Lower leg skin (tissue), 4 donors: ENCODE results near the gene GNPAT. TPM values are rescaled to one million over a fixed set of nuclear protein-coding genes. Genes with fewer than 3 reads are reported as not detected.

Experiments
- DNase-seq, 2 donors: peaks; one replicate each; pipeline ENCODE4 v3.0.0-alpha.2; 2019; ENCODE audit warnings: low spot score in 2 of 2
- H3K4me3 ChIP-seq: fragments of 200-600 bp; sonication (generic); 2 replicates; pipeline ENCODE4 v1.5.1; 2017; ENCODE audit warnings: mild to moderate bottlenecking, low read depth; ENCODE audit not compliant: poor library complexity, severe bottlenecking
- CTCF ChIP-seq, 3 donors: fragments of 450-650 bp; IDR thresholded peaks; one replicate each; pipeline ENCODE4 v1.5.1; 2016; ENCODE audit warnings: antibody characterized with exemption in 3 of 3, mild to moderate bottlenecking in 3 of 3, moderate library complexity in 2 of 3
- POLR2A ChIP-seq, 2 donors: fragments of 450-650 bp; IDR thresholded peaks; one replicate each; pipeline ENCODE4 v1.6.1; 2016 to 2017; ENCODE audit warnings: antibody characterized with exemption in 2 of 2, mild to moderate bottlenecking in 1 of 2, moderate library complexity in 1 of 2
- WGBS, 2 donors: methylation state at CpG; one replicate each; pipeline ENCODE4 v1.1.5; 2018; 5-methylcytosine and 5-hydroxymethylcytosine counted together
- intact Hi-C: fragments of 100-400 bp; cut with DNase I; formaldehyde crosslinking; loops from one replicate; pipeline ENCODE4 v1.15.0; 2023; ENCODE audit warnings: low total_unique reads
- total RNA-seq, 4 donors: library from RNA; depleted of rRNA; stranded (reverse); fragments of >200 nt; gene quantifications; one replicate each; pipeline ENCODE4 v1.1.0, GENCODE V29; 2016

The GNPAT gene
- total RNA-seq, 4 donors from 2014 or later = 24.3 to 45.7 (median 39.9) TPM

GRCh38 chr1:231235526-231236207 is 5.3 kb upstream of the GNPAT start:
- 94 to 96% methylated on average over 3 of the region's 3 CpGs for WGBS, 2 donors
- DNase-seq = no peak
- no peak for TF ChIP-seq POLR2A (IDR thresholded peaks at IDR 0.05)
- TF ChIP-seq CTCF (IDR thresholded peaks at IDR 0.05) = no peak

GRCh38 chr1:231236208-231236591 is 4.8 kb upstream of the GNPAT start:
- TF ChIP-seq POLR2A (IDR thresholded peaks at IDR 0.05) = no peak
- no peak for TF ChIP-seq CTCF (IDR thresholded peaks at IDR 0.05)
- no peak overlapping the region for H3K4me3 ChIP-seq
- no peak for DNase-seq
- 67 to 77% methylated on average over 4 of the region's 4 CpGs for WGBS, 2 donors
- intact Hi-C loops = loop anchor here (10.0 kb wide), 1 partner anchor 2001 kb away; no protein-coding TSS in a partner anchor

More at GRCh38 chr1:231235526-231236207, 5.3 kb upstream of the GNPAT start:
- H3K4me3 ChIP-seq = no peak overlapping the region
- intact Hi-C loops = loop anchor here (10.0 kb wide), 1 partner anchor 2001 kb away; no protein-coding TSS in a partner anchor

- intact Hi-C loops = loop anchor here (10.0 kb wide), 1 partner anchor 2002 kb away; no protein-coding TSS in a partner anchor
- WGBS, 2 donors = 93 to 95% methylated on average over 9 of the region's 9 CpGs
- no peak for DNase-seq
- no peak overlapping the region for H3K4me3 ChIP-seq
- no peak for TF ChIP-seq POLR2A (IDR thresholded peaks at IDR 0.05)
Measured at GRCh38 chr1:231236938-231237337, 4.1 kb upstream of the GNPAT start.

GRCh38 chr1:231238298-231238697 is 2.7 kb upstream of the GNPAT start:
- TF ChIP-seq POLR2A (IDR thresholded peaks at IDR 0.05) (no peak), CTCF (IDR thresholded peaks at IDR 0.05) (no peak)
- 92 to 97% methylated on average over 1 of the region's 1 CpG for WGBS, 2 donors
- intact Hi-C loops = loop anchor here (10.0 kb wide), 1 partner anchor 2003 kb away; no protein-coding TSS in a partner anchor
- no peak for DNase-seq
- H3K4me3 ChIP-seq = no peak overlapping the region

GRCh38 chr1:231240531-231240882 is 505 bp upstream of the GNPAT start:
- intact Hi-C loops = no loop called here
- no peak for DNase-seq
- no peak for TF ChIP-seq POLR2A (IDR thresholded peaks at IDR 0.05)
- TF ChIP-seq CTCF (IDR thresholded peaks at IDR 0.05) = no peak
- peak overlapping the region; percentile 73 for H3K4me3 ChIP-seq
- 1% methylated on average over 13 of the region's 13 CpGs for WGBS, 2 donors

GRCh38 chr1:231241750-231242149 is 738 bp downstream of the GNPAT start:
- peak overlapping the region; percentile 73 for H3K4me3 ChIP-seq
- 0 to 1% methylated on average over 10 of the region's 10 CpGs for WGBS, 2 donors
- intact Hi-C loops = no loop called here
- DNase-seq = no peak
- no peak for TF ChIP-seq CTCF (IDR thresholded peaks at IDR 0.05)
- no peak for TF ChIP-seq POLR2A (IDR thresholded peaks at IDR 0.05)
